ENCODE data around the gene MRPL3. TPM values are rescaled to one million over a fixed set of nuclear protein-coding genes. Genes with fewer than 3 reads are reported as not detected.

The MRPL3 gene
- total and polyA plus RNA-seq, 2 experiments from 2014 or later, result 159 to 185 TPM

DNA sequence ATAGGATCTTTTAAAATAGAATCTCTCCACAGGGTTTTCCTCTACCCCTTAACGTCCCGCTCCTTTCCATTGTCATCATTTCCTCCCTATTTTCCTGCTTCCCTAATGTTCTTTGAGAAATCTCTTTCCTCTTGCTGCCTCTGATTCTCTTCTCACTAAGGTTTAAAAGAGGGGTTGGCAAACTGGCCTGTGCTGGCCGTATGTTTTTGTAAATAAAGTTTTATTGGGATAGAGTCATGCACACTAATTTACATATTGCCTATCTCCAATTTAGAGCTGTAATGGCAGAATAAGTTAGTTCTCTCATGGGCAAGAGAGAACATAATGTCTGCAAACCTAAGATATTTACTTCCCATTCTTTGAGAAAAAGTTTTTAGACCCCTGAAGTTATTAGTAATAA, 25.0 kb downstream of the MRPL3 start:
- Histone ChIP-seq H3K27ac (ENCODE audit: low read depth) (no peak overlapping the region), H3K27me3 (ENCODE audit: insufficient read depth) (no peaks in the 10 kb centered on the region), H3K79me2 (replicated peaks; ENCODE audit: insufficient read depth) (peaks cover 85% of the 10 kb centered on the region), H2AFZ (no peak overlapping the region), H3K4me1 (ENCODE audit: insufficient read depth) (no peaks in the 10 kb centered on the region), H3K9me2 (ENCODE audit: insufficient read depth) (no peaks in the 10 kb centered on the region), H4K20me1 (replicated peaks; ENCODE audit: insufficient read depth) (peaks cover 6% of the 10 kb centered on the region; the same call in 1 of the 2 replicates), H3K4me2 (no peak overlapping the region), H3K4me3 (no peak overlapping the region), H3K36me3 (ENCODE audit: insufficient read depth) (no peaks in the 10 kb centered on the region), H3F3A (replicated peaks; ENCODE audit: low read depth) (no peaks in the 10 kb centered on the region)
- Mint-ChIP-seq H3K9me3 (no peaks in the 10 kb centered on the region), H3K27ac (no peak overlapping the region), H3K4me3 (no peak overlapping the region), H3K27me3 (ENCODE audit: insufficient read depth, low read depth, poor library complexity) (no peaks in the 10 kb centered on the region), H3K4me1 (peaks cover 8% of the 10 kb centered on the region; the same call in 2 of the 3 replicates), H3K36me3 (ENCODE audit: low read depth) (peaks cover 19% of the 10 kb centered on the region; the same call in 2 of the 3 replicates)
- TF ChIP-seq, protein P1, sequence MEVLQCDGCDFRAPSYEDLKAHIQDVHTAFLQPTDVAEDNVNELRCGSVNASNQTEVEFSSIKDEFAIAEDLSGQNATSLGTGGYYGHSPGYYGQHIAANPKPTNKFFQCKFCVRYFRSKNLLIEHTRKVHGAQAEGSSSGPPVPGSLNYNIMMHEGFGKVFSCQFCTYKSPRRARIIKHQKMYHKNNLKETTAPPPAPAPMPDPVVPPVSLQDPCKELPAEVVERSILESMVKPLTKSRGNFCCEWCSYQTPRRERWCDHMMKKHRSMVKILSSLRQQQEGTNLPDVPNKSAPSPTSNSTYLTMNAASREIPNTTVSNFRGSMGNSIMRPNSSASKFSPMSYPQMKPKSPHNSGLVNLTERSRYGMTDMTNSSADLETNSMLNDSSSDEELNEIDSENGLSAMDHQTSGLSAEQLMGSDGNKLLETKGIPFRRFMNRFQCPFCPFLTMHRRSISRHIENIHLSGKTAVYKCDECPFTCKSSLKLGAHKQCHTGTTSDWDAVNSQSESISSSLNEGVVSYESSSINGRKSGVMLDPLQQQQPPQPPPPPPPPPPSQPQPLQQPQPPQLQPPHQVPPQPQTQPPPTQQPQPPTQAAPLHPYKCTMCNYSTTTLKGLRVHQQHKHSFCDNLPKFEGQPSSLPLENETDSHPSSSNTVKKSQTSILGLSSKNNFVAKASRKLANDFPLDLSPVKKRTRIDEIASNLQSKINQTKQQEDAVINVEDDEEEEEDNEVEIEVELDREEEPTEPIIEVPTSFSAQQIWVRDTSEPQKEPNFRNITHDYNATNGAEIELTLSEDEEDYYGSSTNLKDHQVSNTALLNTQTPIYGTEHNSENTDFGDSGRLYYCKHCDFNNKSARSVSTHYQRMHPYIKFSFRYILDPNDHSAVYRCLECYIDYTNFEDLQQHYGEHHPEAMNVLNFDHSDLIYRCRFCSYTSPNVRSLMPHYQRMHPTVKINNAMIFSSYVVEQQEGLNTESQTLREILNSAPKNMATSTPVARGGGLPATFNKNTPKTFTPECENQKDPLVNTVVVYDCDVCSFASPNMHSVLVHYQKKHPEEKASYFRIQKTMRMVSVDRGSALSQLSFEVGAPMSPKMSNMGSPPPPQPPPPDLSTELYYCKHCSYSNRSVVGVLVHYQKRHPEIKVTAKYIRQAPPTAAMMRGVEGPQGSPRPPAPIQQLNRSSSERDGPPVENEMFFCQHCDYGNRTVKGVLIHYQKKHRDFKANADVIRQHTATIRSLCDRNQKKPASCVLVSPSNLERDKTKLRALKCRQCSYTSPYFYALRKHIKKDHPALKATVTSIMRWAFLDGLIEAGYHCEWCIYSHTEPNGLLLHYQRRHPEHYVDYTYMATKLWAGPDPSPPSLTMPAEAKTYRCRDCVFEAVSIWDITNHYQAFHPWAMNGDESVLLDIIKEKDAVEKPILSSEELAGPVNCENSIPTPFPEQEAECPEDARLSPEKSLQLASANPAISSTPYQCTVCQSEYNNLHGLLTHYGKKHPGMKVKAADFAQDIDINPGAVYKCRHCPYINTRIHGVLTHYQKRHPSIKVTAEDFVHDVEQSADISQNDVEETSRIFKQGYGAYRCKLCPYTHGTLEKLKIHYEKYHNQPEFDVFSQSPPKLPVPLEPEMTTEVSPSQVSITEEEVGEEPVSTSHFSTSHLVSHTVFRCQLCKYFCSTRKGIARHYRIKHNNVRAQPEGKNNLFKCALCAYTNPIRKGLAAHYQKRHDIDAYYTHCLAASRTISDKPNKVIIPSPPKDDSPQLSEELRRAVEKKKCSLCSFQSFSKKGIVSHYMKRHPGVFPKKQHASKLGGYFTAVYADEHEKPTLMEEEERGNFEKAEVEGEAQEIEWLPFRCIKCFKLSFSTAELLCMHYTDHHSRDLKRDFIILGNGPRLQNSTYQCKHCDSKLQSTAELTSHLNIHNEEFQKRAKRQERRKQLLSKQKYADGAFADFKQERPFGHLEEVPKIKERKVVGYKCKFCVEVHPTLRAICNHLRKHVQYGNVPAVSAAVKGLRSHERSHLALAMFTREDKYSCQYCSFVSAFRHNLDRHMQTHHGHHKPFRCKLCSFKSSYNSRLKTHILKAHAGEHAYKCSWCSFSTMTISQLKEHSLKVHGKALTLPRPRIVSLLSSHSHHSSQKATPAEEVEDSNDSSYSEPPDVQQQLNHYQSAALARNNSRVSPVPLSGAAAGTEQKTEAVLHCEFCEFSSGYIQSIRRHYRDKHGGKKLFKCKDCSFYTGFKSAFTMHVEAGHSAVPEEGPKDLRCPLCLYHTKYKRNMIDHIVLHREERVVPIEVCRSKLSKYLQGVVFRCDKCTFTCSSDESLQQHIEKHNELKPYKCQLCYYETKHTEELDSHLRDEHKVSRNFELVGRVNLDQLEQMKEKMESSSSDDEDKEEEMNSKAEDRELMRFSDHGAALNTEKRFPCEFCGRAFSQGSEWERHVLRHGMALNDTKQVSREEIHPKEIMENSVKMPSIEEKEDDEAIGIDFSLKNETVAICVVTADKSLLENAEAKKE (CRISPR knock-in tag; IDR thresholded peaks at IDR 0.05), result no peak
- TF ChIP-seq ZNF114 (CRISPR knock-in tag; IDR thresholded peaks at IDR 0.05), result no peak
- TF ChIP-seq, protein P2, sequence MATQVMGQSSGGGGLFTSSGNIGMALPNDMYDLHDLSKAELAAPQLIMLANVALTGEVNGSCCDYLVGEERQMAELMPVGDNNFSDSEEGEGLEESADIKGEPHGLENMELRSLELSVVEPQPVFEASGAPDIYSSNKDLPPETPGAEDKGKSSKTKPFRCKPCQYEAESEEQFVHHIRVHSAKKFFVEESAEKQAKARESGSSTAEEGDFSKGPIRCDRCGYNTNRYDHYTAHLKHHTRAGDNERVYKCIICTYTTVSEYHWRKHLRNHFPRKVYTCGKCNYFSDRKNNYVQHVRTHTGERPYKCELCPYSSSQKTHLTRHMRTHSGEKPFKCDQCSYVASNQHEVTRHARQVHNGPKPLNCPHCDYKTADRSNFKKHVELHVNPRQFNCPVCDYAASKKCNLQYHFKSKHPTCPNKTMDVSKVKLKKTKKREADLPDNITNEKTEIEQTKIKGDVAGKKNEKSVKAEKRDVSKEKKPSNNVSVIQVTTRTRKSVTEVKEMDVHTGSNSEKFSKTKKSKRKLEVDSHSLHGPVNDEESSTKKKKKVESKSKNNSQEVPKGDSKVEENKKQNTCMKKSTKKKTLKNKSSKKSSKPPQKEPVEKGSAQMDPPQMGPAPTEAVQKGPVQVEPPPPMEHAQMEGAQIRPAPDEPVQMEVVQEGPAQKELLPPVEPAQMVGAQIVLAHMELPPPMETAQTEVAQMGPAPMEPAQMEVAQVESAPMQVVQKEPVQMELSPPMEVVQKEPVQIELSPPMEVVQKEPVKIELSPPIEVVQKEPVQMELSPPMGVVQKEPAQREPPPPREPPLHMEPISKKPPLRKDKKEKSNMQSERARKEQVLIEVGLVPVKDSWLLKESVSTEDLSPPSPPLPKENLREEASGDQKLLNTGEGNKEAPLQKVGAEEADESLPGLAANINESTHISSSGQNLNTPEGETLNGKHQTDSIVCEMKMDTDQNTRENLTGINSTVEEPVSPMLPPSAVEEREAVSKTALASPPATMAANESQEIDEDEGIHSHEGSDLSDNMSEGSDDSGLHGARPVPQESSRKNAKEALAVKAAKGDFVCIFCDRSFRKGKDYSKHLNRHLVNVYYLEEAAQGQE (IDR thresholded peaks at IDR 0.05; ENCODE audit: unreplicated experiment), result no peak
- DNase-seq (ENCODE audit: low spot score), result no peak
- ATAC-seq, result no peak
